Cardiac fibroblast (primary cell): ENCODE measurements around the gene TLE5.
"Not testable (repeated sequence)": the region's sequence is repeated elsewhere in the genome, so short reads cannot be mapped to it uniquely, and the experiment has no call there.

ENCODE experiments used
- DNase-seq, 2 donors: peaks; one replicate each; pipeline versions ENCODE4 v3.0.0 to v3.0.0-alpha.2; 2010; ENCODE audit warnings: low read depth in 2 of 2
- H3K4me3 ChIP-seq, 2 donors: replicated peaks in 1 of 2; 1 replicate in 1 of 2; 2 replicates in 1 of 2; pipeline ENCODE4 v1.5.1; 2011; ENCODE audit warnings: low read depth in 2 of 2, low read length in 2 of 2, mild to moderate bottlenecking in 2 of 2, moderate library complexity in 1 of 2
- TF ChIP-seq, protein P1 (sequence below): IDR thresholded peaks from one replicate; pipeline ENCODE4 v1.5.1; 2011; ENCODE audit warnings: low read depth, mild to moderate bottlenecking, low read length, inconsistent platforms

TLE5 gene

GRCh38 chr19:3095441-3096191 lies 33.3 kb upstream of the TLE5 start:
- TF ChIP-seq, protein P1, sequence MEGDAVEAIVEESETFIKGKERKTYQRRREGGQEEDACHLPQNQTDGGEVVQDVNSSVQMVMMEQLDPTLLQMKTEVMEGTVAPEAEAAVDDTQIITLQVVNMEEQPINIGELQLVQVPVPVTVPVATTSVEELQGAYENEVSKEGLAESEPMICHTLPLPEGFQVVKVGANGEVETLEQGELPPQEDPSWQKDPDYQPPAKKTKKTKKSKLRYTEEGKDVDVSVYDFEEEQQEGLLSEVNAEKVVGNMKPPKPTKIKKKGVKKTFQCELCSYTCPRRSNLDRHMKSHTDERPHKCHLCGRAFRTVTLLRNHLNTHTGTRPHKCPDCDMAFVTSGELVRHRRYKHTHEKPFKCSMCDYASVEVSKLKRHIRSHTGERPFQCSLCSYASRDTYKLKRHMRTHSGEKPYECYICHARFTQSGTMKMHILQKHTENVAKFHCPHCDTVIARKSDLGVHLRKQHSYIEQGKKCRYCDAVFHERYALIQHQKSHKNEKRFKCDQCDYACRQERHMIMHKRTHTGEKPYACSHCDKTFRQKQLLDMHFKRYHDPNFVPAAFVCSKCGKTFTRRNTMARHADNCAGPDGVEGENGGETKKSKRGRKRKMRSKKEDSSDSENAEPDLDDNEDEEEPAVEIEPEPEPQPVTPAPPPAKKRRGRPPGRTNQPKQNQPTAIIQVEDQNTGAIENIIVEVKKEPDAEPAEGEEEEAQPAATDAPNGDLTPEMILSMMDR = no peak
- H3K4me3 ChIP-seq = peak overlapping the region; percentile 97 to 98
- DNase-seq = peak in 1 of 2 donors; percentile 7

GRCh38 chr19:3094601-3095440 lies 32.5 kb upstream of the TLE5 start:
- TF ChIP-seq, protein P1 = no peak
- peak; percentile 27 to 28 for DNase-seq
- H3K4me3 ChIP-seq = peak overlapping the region; percentile 97 to 98

- not testable (repeated sequence) for H3K4me3 ChIP-seq, DNase-seq
Observed at GRCh38 chr19:3089299-3089855, 27.1 kb upstream of the TLE5 start.

DNA sequence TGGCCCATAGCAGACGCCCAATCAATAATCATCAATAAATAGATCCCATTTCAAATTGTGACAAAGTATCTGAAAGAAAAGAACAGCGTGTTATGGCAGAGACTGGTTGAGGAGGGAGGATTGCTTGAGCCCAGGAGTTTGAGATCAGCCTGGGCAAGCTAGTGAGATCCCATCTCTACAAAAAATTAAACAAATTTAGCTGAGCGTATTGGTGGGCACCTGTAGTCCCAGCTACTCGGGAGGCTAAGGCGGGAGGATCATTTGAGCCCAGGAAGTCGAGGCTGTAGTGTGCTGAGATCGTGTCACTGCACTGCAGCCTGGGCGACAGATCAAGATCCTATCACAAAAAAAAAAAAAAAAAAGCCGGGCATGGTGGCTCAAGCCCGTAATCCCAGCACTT lies 25.5 kb upstream of the TLE5 start:
- TF ChIP-seq, protein P1 = no peak
- DNase-seq = no peak

GRCh38 chr19:3084943-3085342 lies 22.6 kb upstream of the TLE5 start:
- no peak overlapping the region for H3K4me3 ChIP-seq
- TF ChIP-seq, protein P1 = no peak
- no peak for DNase-seq

More for the DNA sequence above, 25.5 kb upstream of the TLE5 start:
- H3K4me3 ChIP-seq = no peak overlapping the region

- TF ChIP-seq, protein P1 = no peak
- H3K4me3 ChIP-seq = no peak overlapping the region
- DNase-seq = no peak
Observed at GRCh38 chr19:3083964-3084363, 21.7 kb upstream of the TLE5 start.

DNA sequence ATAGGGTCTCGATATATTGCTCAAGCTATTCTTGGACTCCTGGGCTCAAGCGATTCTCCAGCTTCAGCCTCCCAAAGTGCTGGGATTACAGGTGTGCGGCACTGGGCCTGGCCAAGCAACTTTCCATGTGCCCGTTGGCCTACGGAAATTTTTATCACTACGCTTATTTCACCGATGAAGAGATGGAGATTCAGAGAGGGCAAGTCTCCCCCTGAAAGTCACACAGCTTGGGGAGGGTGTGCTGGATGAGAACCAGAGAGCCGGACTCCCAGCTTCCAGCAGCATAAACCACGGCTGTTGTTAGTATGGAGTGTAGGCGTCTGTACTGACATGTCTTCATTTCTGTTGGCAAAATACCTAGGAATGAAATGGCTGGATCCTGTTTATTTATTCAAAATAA lies 20.0 kb upstream of the TLE5 start:
- no peak for DNase-seq
- no peak overlapping the region for H3K4me3 ChIP-seq
- TF ChIP-seq, protein P1 = no peak
